Loucy (cell line): ENCODE results near the gene CDR2L.
"Not testable (repeated sequence)": the region's sequence is repeated elsewhere in the genome, so short reads cannot be mapped to it uniquely, and the experiment has no call there.

Source experiments
- H2AFZ ChIP-seq: fragments of 200-600 bp; sonication (generic); 2 replicates; pipeline ENCODE4 v1.6.0; 2016; ENCODE audit warnings: antibody characterized with exemption, mild to moderate bottlenecking, low read length, moderate library complexity
- H3F3A ChIP-seq: fragments of 200-600 bp; 2 replicates; pipeline ENCODE4 v1.6.0; 2016; ENCODE audit warnings: antibody characterized with exemption, low read depth, mild to moderate bottlenecking
- H3K27me3 ChIP-seq: fragments of 200-600 bp; sonication (generic); 2 replicates; pipeline ENCODE4 v1.6.1; 2014; ENCODE audit warnings: low read length, mild to moderate bottlenecking; ENCODE audit not compliant: insufficient read depth, poor library complexity, severe bottlenecking
- H3K36me3 ChIP-seq: fragments of 200-600 bp; sonication (generic); 2 replicates; pipeline ENCODE4 v1.6.1; 2016; ENCODE audit warnings: low read length; ENCODE audit not compliant: insufficient read depth
- H3K4me1 ChIP-seq: fragments of 200-600 bp; sonication (generic); 2 replicates; pipeline ENCODE4 v1.5.1; 2014; ENCODE audit warnings: low read length, mild to moderate bottlenecking; ENCODE audit not compliant: insufficient read depth, poor library complexity, severe bottlenecking
- H3K4me2 ChIP-seq: fragments of 200-600 bp; sonication (generic); 2 replicates; pipeline ENCODE4 v1.6.0; 2014; ENCODE audit warnings: antibody characterized with exemption, low read length, low read depth, mild to moderate bottlenecking; ENCODE audit not compliant: poor library complexity, severe bottlenecking
- H3K4me3 ChIP-seq: fragments of 200-600 bp; sonication (generic); 2 replicates; pipeline ENCODE4 v1.5.1; 2014; ENCODE audit warnings: low read length, mild to moderate bottlenecking, mixed read lengths; ENCODE audit not compliant: poor library complexity, severe bottlenecking
- H3K79me2 ChIP-seq: fragments of 200-600 bp; sonication (generic); 2 replicates; pipeline ENCODE4 v1.6.1; 2014; ENCODE audit warnings: low read length; ENCODE audit not compliant: insufficient read depth
- H3K9ac ChIP-seq: fragments of 200-600 bp; sonication (generic); 2 replicates; pipeline ENCODE4 v1.6.0; 2014; ENCODE audit warnings: mild to moderate bottlenecking, low read depth, low read length, moderate library complexity; ENCODE audit not compliant: poor library complexity, severe bottlenecking
- H3K9me2 ChIP-seq: fragments of 200-600 bp; sonication (generic); replicated peaks from 2 replicates; pipeline ENCODE4 v1.6.1; 2016; ENCODE audit warnings: low read depth, low read length, mixed read lengths
- H3K9me3 ChIP-seq: fragments of 200-600 bp; sonication (generic); 2 replicates; pipeline ENCODE4 v1.6.1; 2014; ENCODE audit warnings: mild to moderate bottlenecking, antibody characterized with exemption, low read length, low read depth; ENCODE audit not compliant: insufficient read depth
- H4K20me1 ChIP-seq: fragments of 200-600 bp; sonication (generic); 2 replicates; pipeline ENCODE4 v1.6.0; 2014; ENCODE audit warnings: antibody characterized with exemption, low read length, mild to moderate bottlenecking; ENCODE audit not compliant: insufficient read depth, poor library complexity, severe bottlenecking
- CTCF ChIP-seq: fragments of 200-600 bp; sonication (generic); conservative IDR thresholded peaks from 2 replicates; pipeline ENCODE4 v1.5.1; 2014; ENCODE audit warnings: mild to moderate bottlenecking, antibody characterized with exemption, low read length
- EZH2phosphoT487 ChIP-seq: fragments of 200-600 bp; IDR thresholded peaks from 2 replicates; pipeline ENCODE4 v1.6.1; 2018; ENCODE audit warnings: antibody characterized with exemption, mild to moderate bottlenecking, moderate library complexity, borderline replicate concordance

CDR2L gene

GRCh38 chr17:75003957-75004355, 16.5 kb downstream of the CDR2L start:
- Histone ChIP-seq H3K9me3 (no peaks in the 10 kb centered on the region), H4K20me1 (no peaks in the 10 kb centered on the region), H3K9ac (no peak overlapping the region), H3F3A (no peaks in the 10 kb centered on the region), H3K9me2 (no peaks in the 10 kb centered on the region), H3K4me1 (no peaks in the 10 kb centered on the region), H3K36me3 (no peaks in the 10 kb centered on the region), H3K27me3 (no peaks in the 10 kb centered on the region), H3K79me2 (no peaks in the 10 kb centered on the region), H3K4me3 (no peak overlapping the region), H2AFZ (no peak overlapping the region), H3K4me2 (no peak overlapping the region)
- no peak for TF ChIP-seq EZH2phosphoT487
- TF ChIP-seq CTCF, result no peak

GRCh38 chr17:75004371-75004770, 16.9 kb downstream of the CDR2L start:
- Histone ChIP-seq H3K36me3 (no peaks in the 10 kb centered on the region), H3K9ac (no peak overlapping the region), H3K4me1 (no peaks in the 10 kb centered on the region), H3K9me3 (no peaks in the 10 kb centered on the region), H3K79me2 (no peaks in the 10 kb centered on the region), H4K20me1 (no peaks in the 10 kb centered on the region), H3F3A (no peaks in the 10 kb centered on the region), H3K27me3 (no peaks in the 10 kb centered on the region), H3K9me2 (no peaks in the 10 kb centered on the region), H3K4me3 (no peak overlapping the region), H2AFZ (no peak overlapping the region), H3K4me2 (no peak overlapping the region)
- TF ChIP-seq EZH2phosphoT487, result no peak
- TF ChIP-seq CTCF, result no peak

- Histone ChIP-seq H3K27me3 (no peaks in the 10 kb centered on the region), H3K4me3 (no peak overlapping the region), H3K9me2 (no peaks in the 10 kb centered on the region), H3K9me3 (no peaks in the 10 kb centered on the region), H4K20me1 (no peaks in the 10 kb centered on the region), H3K9ac (no peak overlapping the region), H3K4me1 (no peaks in the 10 kb centered on the region), H2AFZ (no peak overlapping the region), H3K79me2 (no peaks in the 10 kb centered on the region), H3F3A (no peaks in the 10 kb centered on the region), H3K4me2 (no peak overlapping the region), H3K36me3 (no peaks in the 10 kb centered on the region)
- TF ChIP-seq CTCF (no peak), EZH2phosphoT487 (no peak)
Measured at GRCh38 chr17:75005291-75005690, 17.9 kb downstream of the CDR2L start.

GRCh38 chr17:75006084-75006483, 18.7 kb downstream of the CDR2L start:
- H3K36me3 ChIP-seq, H3K4me1 ChIP-seq, H3K4me2 ChIP-seq, H3K9ac ChIP-seq, H2AFZ ChIP-seq, H3K9me2 ChIP-seq, H3K27me3 ChIP-seq, H3K9me3 ChIP-seq, H4K20me1 ChIP-seq, H3K4me3 ChIP-seq, H3F3A ChIP-seq, H3K79me2 ChIP-seq: not testable (repeated sequence)
